Measurements from ENCODE around the gene NOS1.
A peak's percentile ranks its signal among the peaks of the same experiment; 100 is the strongest.

Gene NOS1

DNA sequence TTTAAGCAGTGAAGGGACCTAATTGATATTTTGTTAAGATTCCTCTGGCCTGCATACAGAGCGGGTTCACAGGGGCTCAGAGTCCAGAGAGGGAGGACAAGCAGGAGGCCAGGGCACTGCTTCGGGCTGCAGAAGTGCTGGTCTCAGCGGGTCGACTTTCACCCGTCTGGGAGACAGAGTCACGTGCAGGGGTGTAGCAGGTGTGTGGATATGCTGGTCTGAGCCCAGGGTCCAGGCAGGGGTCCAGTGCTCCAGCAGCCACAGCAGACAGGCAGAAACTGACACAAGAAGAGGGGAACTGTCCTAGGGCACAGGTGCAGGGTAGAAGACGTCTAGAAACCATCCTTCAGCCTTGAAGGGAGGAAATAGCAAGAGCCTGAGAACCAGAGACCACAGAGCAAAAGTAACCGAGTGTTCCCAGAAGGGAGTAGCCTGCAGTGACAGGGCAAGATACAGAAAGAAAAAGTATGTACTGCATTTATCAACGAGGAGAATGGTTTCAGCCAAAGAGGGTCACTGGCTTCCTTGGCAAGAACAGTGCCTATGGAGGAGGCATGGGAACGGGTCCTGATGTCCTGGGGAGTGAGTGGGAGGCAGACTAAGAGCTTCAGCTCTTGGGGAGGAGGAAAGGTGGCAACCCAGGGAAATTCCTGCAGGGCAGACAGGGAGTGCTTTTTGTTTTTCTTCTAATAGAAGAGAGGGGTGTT, 199.8 kb downstream of the NOS1 start:
- peaks cover 54% of the 10 kb centered on the region for H3K36me3 ChIP-seq (ENCODE audit: low read depth)

GRCh38 chr12:117159674-117160073, 201.8 kb downstream of the NOS1 start:
- H3K36me3 ChIP-seq (ENCODE audit: low read depth) = peaks cover 54% of the 10 kb centered on the region
- H3K27ac ChIP-seq (ENCODE audit: poor library complexity, severe bottlenecking) = no peak overlapping the region
- H3K27me3 ChIP-seq (ENCODE audit: insufficient read depth, poor library complexity, severe bottlenecking) = no peaks in the 10 kb centered on the region
- H3K4me3 ChIP-seq (ENCODE audit: severe bottlenecking) = no peak overlapping the region
- DNase-seq (ENCODE audit: low spot score) (no peak), ATAC-seq (ENCODE audit: low read depth) (no peak)
- H3K4me1 ChIP-seq (ENCODE audit: insufficient read depth, poor library complexity, severe bottlenecking) = no peaks in the 10 kb centered on the region
- H3K9me3 ChIP-seq (ENCODE audit: severe bottlenecking) = no peaks in the 10 kb centered on the region
- no peak for TF ChIP-seq CTCF (IDR thresholded peaks at IDR 0.05; ENCODE audit: poor library complexity, severe bottlenecking)

More for the DNA sequence above, 199.8 kb downstream of the NOS1 start:
- no peak for ATAC-seq (ENCODE audit: low read depth)
- no peak for DNase-seq (ENCODE audit: low spot score)
- no peak overlapping the region for H3K4me3 ChIP-seq (ENCODE audit: severe bottlenecking)
- H3K27me3 ChIP-seq (ENCODE audit: insufficient read depth, poor library complexity, severe bottlenecking) = no peaks in the 10 kb centered on the region
- TF ChIP-seq CTCF (IDR thresholded peaks at IDR 0.05; ENCODE audit: poor library complexity, severe bottlenecking) = no peak
- H3K4me1 ChIP-seq (ENCODE audit: insufficient read depth, poor library complexity, severe bottlenecking) = no peaks in the 10 kb centered on the region
- H3K27ac ChIP-seq (ENCODE audit: poor library complexity, severe bottlenecking) = no peak overlapping the region
- no peaks in the 10 kb centered on the region for H3K9me3 ChIP-seq (ENCODE audit: severe bottlenecking)

GRCh38 chr12:117158911-117159553, 202.4 kb downstream of the NOS1 start:
- no peak for TF ChIP-seq CTCF (IDR thresholded peaks at IDR 0.05; ENCODE audit: poor library complexity, severe bottlenecking)
- ATAC-seq (ENCODE audit: low read depth) (peak; percentile 55; the same call in 2 of the 3 replicates), DNase-seq (ENCODE audit: low spot score) (no peak)
- H3K9me3 ChIP-seq (ENCODE audit: severe bottlenecking) = no peaks in the 10 kb centered on the region
- H3K27me3 ChIP-seq (ENCODE audit: insufficient read depth, poor library complexity, severe bottlenecking) = no peaks in the 10 kb centered on the region
- no peaks in the 10 kb centered on the region for H3K4me1 ChIP-seq (ENCODE audit: insufficient read depth, poor library complexity, severe bottlenecking)
- H3K36me3 ChIP-seq (ENCODE audit: low read depth) = peaks cover 55% of the 10 kb centered on the region
- no peak overlapping the region for H3K4me3 ChIP-seq (ENCODE audit: severe bottlenecking)
- H3K27ac ChIP-seq (ENCODE audit: poor library complexity, severe bottlenecking) = no peak overlapping the region
